Ascending aorta (tissue), 2 donors: ENCODE results near the gene NCK2. TPM values are rescaled to one million over a fixed set of nuclear protein-coding genes. Genes with fewer than 3 reads are reported as not detected.

Source experiments
- DNase-seq, 2 donors: peaks; one replicate each; pipeline ENCODE4 v3.0.0-alpha.2; 2019; ENCODE audit warnings: low spot score in 2 of 2
- H3K27ac ChIP-seq, 2 donors: fragments of 200-600 bp; sonication (generic); one replicate each; pipeline ENCODE4 v1.5.1; 2016 to 2017; ENCODE audit warnings: mild to moderate bottlenecking in 1 of 2
- H3K27me3 ChIP-seq: fragments of 200-600 bp; sonication (generic); one replicate; pipeline ENCODE4 v1.5.1; 2017
- H3K36me3 ChIP-seq, 2 donors: fragments of 200-600 bp; sonication (generic); one replicate each; pipeline ENCODE4 v1.5.1; 2016
- H3K4me1 ChIP-seq, 2 donors: fragments of 200-600 bp; sonication (generic); one replicate each; pipeline ENCODE4 v1.5.1; 2016 to 2017; ENCODE audit warnings: mild to moderate bottlenecking in 1 of 2
- H3K4me3 ChIP-seq, 2 donors: fragments of 200-600 bp; sonication (generic); one replicate each; pipeline ENCODE4 v1.5.1; 2016 to 2017; ENCODE audit warnings: mild to moderate bottlenecking in 1 of 2
- H3K9me3 ChIP-seq, 2 donors: fragments of 200-600 bp; sonication (generic); one replicate each; pipeline ENCODE4 v1.5.1; 2016
- CTCF ChIP-seq, 3 experiments: fragments of 200-600 bp in 2 of 3; fragments of 450-650 bp in 1 of 3; sonication (generic) in 2 of 3; IDR thresholded peaks; one replicate each; pipeline ENCODE4 v1.5.1; 2016 to 2019; ENCODE audit warnings: antibody characterized with exemption in 3 of 3, mild to moderate bottlenecking in 1 of 3, moderate library complexity in 1 of 3
- intact Hi-C: fragments of 100-400 bp; cut with DNase I; formaldehyde crosslinking; loops from one replicate; pipeline ENCODE4 v1.15.1; 2023
- total RNA-seq: library from RNA; depleted of rRNA; stranded (reverse); fragments of >200 nt; gene quantifications from one replicate; pipeline ENCODE4 v1.1.0, GENCODE V29; 2016

The NCK2 gene
- total RNA-seq, 1 donor from 2014 or later, result 57.6 TPM

DNA sequence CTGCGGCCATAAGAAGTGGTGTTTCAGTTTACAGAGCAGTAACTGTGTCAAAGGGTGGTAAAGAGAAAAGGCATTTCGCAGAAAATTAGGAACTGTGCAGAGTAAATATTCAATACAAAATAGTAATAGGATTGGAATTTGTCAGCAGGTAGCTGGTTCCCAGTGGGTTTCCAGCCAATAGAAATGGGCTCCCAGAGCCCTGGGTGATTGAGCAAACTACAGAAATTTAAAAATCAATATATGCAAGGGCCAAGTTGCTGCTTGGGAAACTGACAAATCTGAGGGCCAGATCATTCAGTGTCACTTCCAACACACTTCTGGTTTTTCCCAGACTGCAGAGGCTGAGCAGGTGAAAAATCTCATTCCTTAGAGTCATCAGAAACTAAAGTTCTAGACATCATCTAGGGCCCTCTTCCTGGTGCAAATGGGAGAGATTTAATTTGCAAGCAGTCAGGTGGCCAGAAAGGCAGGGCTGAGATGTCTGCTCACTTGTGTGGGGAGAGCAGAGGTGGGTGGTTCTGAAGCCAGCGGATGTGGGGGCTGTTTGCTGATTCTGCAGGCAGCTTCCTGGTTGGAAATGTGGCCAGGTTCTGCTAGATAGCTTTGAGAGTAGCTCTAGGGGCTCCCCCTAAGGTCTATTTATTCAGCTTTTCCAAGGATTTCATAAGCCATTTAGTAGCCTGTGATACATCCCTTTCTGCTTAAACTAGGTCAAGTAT lies 182.4 kb downstream of the NCK2 start:
- no peak for DNase-seq
- Histone ChIP-seq H3K4me3 (no peak overlapping the region), H3K27me3 (no peaks in the 10 kb centered on the region), H3K36me3 (no peaks in the 10 kb centered on the region), H3K27ac (no peak overlapping the region), H3K9me3 (no peaks in the 10 kb centered on the region), H3K4me1 (no peaks in the 10 kb centered on the region)
- TF ChIP-seq CTCF (IDR thresholded peaks at IDR 0.05), result no peak
- intact Hi-C loops, result no loop called here

DNA sequence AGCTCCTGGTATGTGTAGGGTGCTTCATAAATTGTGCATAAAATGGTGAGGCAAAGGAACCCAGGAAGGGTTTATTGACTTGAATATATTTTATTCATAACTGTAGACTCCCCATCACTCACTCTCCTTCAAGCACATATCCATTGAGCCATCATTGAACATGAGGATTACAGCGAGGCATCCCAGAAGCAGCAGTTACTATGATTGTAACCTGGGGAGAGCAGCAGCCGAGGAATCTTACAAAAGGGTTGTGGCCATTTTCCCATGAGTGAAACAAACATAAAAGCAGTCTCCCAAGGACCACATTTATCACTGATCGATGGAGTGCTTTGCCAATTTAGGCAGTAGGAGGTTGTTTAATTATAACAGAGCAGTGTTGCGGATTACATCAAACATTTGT lies 183.4 kb downstream of the NCK2 start:
- no peaks in the 10 kb centered on the region for H3K9me3 ChIP-seq
- H3K4me1 ChIP-seq, result no peaks in the 10 kb centered on the region
- H3K4me3 ChIP-seq, result no peak overlapping the region
- no peaks in the 10 kb centered on the region for H3K36me3 ChIP-seq
- no peak for TF ChIP-seq CTCF (IDR thresholded peaks at IDR 0.05)
- intact Hi-C loops, result no loop called here
- no peaks in the 10 kb centered on the region for H3K27me3 ChIP-seq
- H3K27ac ChIP-seq, result no peak overlapping the region
- no peak for DNase-seq

DNA sequence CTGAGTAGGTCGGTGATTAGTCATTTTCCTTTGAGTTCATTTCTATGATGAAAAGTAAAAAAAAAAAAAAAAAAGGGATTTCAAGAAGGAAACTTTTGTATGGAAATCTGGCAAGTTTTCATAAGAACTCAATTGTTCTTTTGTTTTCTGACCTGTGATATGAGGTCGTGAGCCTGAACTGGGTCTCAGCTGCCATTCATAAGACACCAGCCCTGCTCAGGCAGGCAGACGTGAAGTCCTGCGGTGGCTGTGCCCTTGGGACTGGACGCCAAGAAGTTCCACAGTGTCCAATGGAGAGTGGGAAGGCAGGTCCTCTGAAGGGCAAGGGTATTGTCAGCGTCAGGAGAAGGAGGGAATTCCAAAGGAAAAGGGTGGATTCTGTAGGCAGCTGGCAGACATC lies 183.9 kb downstream of the NCK2 start:
- H3K9me3 ChIP-seq, result no peaks in the 10 kb centered on the region
- intact Hi-C loops, result no loop called here

DNA sequence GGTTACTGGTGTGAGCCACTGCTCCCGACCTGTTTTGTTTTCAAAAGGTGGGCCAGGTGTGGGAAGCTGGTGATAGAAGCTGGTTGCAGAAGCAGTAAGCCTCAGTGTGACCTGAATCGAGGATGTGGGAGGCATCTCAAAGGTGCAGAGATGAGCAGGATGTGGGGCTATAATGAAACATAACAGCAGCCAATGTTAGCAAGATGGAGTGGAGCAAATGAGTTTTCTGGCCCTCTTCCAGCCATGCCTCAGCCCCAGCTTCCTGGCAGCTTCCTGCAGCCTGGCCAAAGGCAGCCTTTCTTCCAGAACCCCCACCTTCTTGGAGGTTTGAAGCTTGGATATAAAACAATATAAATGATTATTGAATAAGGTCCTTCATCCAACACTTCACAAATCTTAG lies 184.8 kb downstream of the NCK2 start:
- no peaks in the 10 kb centered on the region for H3K9me3 ChIP-seq
- H3K4me1 ChIP-seq, result peaks cover 0 to 3% of the 10 kb centered on the region in 2 donors
- no peak overlapping the region for H3K4me3 ChIP-seq
- no peak for DNase-seq
- no peaks in the 10 kb centered on the region for H3K27me3 ChIP-seq
- H3K36me3 ChIP-seq, result no peaks in the 10 kb centered on the region
- intact Hi-C loops, result no loop called here
- no peak overlapping the region for H3K27ac ChIP-seq
- TF ChIP-seq CTCF (IDR thresholded peaks at IDR 0.05), result no peak

More for the DNA sequence above, 183.9 kb downstream of the NCK2 start:
- Histone ChIP-seq H3K4me3 (no peak overlapping the region), H3K4me1 (no peaks in the 10 kb centered on the region), H3K27ac (no peak overlapping the region), H3K36me3 (no peaks in the 10 kb centered on the region), H3K27me3 (no peaks in the 10 kb centered on the region)
- no peak for TF ChIP-seq CTCF (IDR thresholded peaks at IDR 0.05)
- no peak for DNase-seq

- H3K4me1 ChIP-seq, result peaks cover 4 to 5% of the 10 kb centered on the region in 2 donors
- H3K27me3 ChIP-seq, result no peaks in the 10 kb centered on the region
- DNase-seq, result no peak
- intact Hi-C loops, result no loop called here
- no peaks in the 10 kb centered on the region for H3K36me3 ChIP-seq
- H3K27ac ChIP-seq, result no peak overlapping the region
- no peak for TF ChIP-seq CTCF (IDR thresholded peaks at IDR 0.05)
- H3K4me3 ChIP-seq, result no peak overlapping the region
- no peaks in the 10 kb centered on the region for H3K9me3 ChIP-seq
Measured at GRCh38 chr2:105932582-105932981, 187.9 kb downstream of the NCK2 start.
